ENCODE results near the gene XPNPEP1. TPM values are rescaled to one million over a fixed set of nuclear protein-coding genes. Genes with fewer than 3 reads are reported as not detected.
A peak's percentile ranks its signal among the peaks of the same experiment; 100 is the strongest.

XPNPEP1 gene
- total RNA-seq, 2 donors from 2014 or later, result 41.2 to 45.2 TPM

GRCh38 chr10:109887243-109887642 lies 36.1 kb downstream of the XPNPEP1 start:
- Histone ChIP-seq H3K9me3 (no peaks in the 10 kb centered on the region), H3K36me3 (peaks cover 31% of the 10 kb centered on the region), H3K27me3 (no peaks in the 10 kb centered on the region), H3K27ac (no peak overlapping the region), H3K4me1 (peaks cover 0 to 37% of the 10 kb centered on the region in 2 donors), H3K4me3 (no peak overlapping the region)
- DNase-seq (ENCODE audit: low spot score), result peak; percentile 53
- TF ChIP-seq, protein P1, sequence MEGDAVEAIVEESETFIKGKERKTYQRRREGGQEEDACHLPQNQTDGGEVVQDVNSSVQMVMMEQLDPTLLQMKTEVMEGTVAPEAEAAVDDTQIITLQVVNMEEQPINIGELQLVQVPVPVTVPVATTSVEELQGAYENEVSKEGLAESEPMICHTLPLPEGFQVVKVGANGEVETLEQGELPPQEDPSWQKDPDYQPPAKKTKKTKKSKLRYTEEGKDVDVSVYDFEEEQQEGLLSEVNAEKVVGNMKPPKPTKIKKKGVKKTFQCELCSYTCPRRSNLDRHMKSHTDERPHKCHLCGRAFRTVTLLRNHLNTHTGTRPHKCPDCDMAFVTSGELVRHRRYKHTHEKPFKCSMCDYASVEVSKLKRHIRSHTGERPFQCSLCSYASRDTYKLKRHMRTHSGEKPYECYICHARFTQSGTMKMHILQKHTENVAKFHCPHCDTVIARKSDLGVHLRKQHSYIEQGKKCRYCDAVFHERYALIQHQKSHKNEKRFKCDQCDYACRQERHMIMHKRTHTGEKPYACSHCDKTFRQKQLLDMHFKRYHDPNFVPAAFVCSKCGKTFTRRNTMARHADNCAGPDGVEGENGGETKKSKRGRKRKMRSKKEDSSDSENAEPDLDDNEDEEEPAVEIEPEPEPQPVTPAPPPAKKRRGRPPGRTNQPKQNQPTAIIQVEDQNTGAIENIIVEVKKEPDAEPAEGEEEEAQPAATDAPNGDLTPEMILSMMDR (IDR thresholded peaks at IDR 0.05), result no peak

DNA sequence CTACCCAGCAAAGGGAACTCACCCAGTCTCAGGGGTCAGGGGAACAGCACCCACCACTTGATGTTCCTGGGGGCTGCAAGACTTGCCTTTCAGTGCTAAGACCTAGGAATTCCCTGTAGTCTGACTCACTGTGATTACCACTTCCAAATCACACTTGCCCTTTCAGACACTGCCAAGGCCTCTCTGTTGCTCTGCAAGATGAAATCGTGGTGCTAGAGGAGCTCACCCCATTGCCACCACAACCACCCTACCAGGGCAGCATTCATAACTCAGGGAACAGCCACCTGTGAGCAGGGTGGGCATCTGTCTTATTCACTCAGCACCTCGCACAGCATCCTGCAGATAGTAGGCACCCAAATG lies 36.5 kb downstream of the XPNPEP1 start:
- no peaks in the 10 kb centered on the region for H3K9me3 ChIP-seq
- H3K36me3 ChIP-seq, result peaks cover 35% of the 10 kb centered on the region
- H3K27ac ChIP-seq, result no peak overlapping the region
- H3K4me1 ChIP-seq, result peaks cover 0 to 32% of the 10 kb centered on the region in 2 donors
- TF ChIP-seq, protein P1 (IDR thresholded peaks at IDR 0.05), result no peak
- peak; percentile 46 for DNase-seq (ENCODE audit: low spot score)
- H3K4me3 ChIP-seq, result no peak overlapping the region
- no peaks in the 10 kb centered on the region for H3K27me3 ChIP-seq

DNA sequence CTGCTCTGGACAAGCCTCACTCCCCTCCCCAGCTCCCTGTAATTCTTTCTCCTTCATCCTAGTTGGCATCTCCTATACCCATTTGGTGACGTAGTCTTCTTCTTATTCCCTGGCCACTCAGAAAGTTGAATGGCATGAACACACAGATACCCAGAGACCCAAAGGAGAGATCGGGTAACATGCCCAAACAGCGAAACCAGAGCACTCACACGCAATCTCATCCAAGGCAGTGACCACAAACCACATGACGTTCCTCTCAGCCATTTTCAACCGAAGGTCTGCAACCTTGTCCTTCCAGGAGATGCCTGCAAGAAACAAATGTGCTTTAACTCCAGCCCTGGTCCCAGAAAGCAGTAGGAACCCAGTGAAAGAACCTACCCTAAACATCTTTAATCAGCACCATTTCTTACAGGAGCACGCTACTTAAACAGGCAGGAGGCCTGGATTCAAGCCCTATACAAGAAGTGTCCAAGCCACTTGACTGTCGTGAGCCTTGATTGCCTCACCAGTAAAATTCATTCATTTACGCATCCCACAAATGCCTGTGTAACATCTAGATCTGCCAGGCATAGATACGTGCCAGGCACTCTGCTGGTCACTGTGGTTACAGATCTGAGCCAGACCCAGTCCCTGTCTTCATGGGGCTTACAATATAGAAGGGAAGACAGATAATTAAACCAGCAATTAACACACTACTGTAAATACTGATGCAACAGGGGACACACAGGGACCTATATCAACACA lies 37.1 kb downstream of the XPNPEP1 start:
- Histone ChIP-seq H3K4me1 (peaks cover 0 to 27% of the 10 kb centered on the region in 2 donors), H3K27ac (no peak overlapping the region), H3K36me3 (peaks cover 36% of the 10 kb centered on the region), H3K27me3 (no peaks in the 10 kb centered on the region), H3K4me3 (no peak overlapping the region), H3K9me3 (no peaks in the 10 kb centered on the region)
- TF ChIP-seq, protein P1 (IDR thresholded peaks at IDR 0.05), result no peak
- DNase-seq (ENCODE audit: low spot score), result peak; percentile 49

- TF ChIP-seq, protein P1 (IDR thresholded peaks at IDR 0.05), result peak; percentile 96 to 97
- no peak overlapping the region for H3K4me3 ChIP-seq
- DNase-seq (ENCODE audit: low spot score), result peak; percentile 84
- peaks cover 0 to 15% of the 10 kb centered on the region in 2 donors for H3K4me1 ChIP-seq
- no peaks in the 10 kb centered on the region for H3K27me3 ChIP-seq
- H3K36me3 ChIP-seq, result peaks cover 40% of the 10 kb centered on the region
- H3K9me3 ChIP-seq, result no peaks in the 10 kb centered on the region
- peak overlapping the region; percentile 33 to 54 for H3K27ac ChIP-seq
These were observed 39.2 kb downstream of the XPNPEP1 start for GRCh38 chr10:109883859-109884771.

DNA sequence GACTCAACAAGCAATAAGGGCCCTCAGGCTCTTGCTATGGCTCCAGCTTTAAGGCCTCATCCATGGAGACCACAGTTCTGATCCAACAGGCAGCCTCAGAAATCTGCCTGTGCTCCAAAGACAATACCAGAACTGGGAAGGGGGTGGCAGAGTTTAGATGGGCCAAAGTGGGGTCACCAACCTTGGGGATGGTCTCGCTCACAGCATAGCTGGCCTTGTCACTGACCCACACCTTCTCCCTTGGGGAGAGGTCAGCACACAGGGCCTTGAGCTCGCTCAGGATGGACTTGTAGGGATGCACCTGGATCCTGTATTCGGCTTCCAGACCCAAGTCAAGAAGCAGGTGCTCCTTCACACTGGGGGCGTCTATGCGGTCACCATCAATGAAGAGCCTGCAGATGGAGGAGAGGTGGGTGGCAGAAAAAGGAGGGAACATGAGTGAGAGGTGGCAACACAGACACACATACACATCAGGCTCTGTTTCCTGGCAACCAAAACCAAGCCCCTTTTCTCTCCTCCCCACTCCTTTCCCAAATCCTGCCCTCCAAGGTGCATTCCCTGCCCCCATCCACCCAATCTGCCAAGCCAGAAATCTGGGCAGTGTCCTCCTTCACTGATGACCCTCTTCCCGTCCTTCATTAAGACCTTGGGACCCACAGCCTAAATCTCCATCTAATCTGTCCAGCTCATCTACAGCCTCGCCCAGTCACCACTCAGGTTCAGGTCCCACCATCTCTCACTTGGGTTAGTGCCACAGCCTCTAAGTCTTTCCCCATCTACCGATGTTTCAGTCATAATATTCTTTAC lies 40.9 kb downstream of the XPNPEP1 start:
- no peaks in the 10 kb centered on the region for H3K27me3 ChIP-seq
- TF ChIP-seq, protein P1 (IDR thresholded peaks at IDR 0.05), result no peak
- peaks cover 35% of the 10 kb centered on the region for H3K36me3 ChIP-seq
- no peak overlapping the region for H3K4me3 ChIP-seq
- no peaks in the 10 kb centered on the region for H3K9me3 ChIP-seq
- H3K4me1 ChIP-seq, result peaks cover 0 to 12% of the 10 kb centered on the region in 2 donors
- no peak overlapping the region for H3K27ac ChIP-seq
- DNase-seq (ENCODE audit: low spot score), result no peak

All from right atrium auricular region (tissue), 2 donors.